HPDE6-E6E7 (cell line): ENCODE data around the gene FYN.

Source experiments
- DNase-seq: peaks from one replicate; pipeline ENCODE4 v3.0.0; 2011; ENCODE audit warnings: missing footprints; ENCODE audit errors: extremely low spot score

FYN gene

DNA sequence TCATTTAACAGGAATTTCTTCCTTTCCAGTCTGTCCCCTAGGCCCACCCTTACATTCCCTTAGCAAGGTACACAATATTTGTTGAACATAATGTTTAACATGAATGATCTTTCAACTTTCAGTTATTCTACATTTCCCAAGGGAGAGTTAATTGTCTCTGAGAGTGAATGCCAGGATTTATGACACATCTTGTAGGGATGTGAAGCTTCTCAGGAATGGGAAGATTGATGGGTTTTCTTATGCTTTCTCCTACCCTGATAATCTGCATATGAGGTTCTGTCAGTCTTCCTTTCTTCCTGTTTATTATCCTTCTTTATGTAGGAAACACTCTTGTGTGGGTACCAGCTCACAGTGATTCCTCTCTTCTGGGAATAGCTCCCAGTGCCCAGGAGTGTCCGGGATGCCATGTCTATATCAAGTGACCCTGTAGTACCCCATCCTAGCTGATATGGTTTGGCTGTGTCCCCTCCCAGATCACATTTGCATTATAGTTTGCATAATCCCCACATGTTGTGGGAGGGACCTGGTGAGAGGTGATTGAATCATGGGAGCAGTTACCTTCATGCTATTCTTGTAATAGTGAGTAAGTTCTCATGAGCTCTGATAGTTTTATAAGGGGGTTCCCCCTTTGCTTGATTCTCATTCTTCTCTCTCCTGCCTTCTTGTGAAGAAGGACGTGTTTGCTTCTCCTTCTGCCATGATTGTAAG, 7.1 kb upstream of the FYN start:
- DNase-seq = no peak

- DNase-seq = no peak
Measured at GRCh38 chr6:111875741-111876140, 2.5 kb upstream of the FYN start.

GRCh38 chr6:111874025-111874415, 768 bp upstream of the FYN start:
- no peak for DNase-seq

GRCh38 chr6:111872401-111873177, 663 bp downstream of the FYN start:
- DNase-seq = no peak

- no peak for DNase-seq
Measured at GRCh38 chr6:111871725-111872400, 1.4 kb downstream of the FYN start.

- no peak for DNase-seq
Measured at GRCh38 chr6:111871207-111871606, 2.0 kb downstream of the FYN start.

- DNase-seq = no peak
Measured at GRCh38 chr6:111870742-111871064, 2.5 kb downstream of the FYN start.

GRCh38 chr6:111870051-111870741, 3.1 kb downstream of the FYN start:
- DNase-seq = no peak

DNA sequence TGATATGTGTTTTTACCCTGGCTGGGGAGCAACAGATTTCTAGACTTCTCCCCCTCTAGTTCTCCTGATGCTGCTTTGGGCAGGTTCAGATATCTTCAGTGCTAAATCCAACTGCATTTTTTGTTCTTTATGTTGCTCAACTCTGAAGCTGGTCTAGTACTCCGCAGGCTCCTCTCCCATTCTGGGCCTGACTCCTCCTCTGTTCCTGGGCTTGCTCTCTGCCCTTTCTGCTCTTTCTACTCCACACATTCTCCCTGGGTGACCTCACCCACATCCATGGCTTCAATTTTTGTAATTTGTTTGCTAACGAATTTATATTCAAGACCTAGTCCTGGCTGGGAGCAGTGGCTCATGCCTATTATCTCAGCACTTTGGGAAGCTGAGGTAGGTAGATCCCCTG, 6.4 kb downstream of the FYN start:
- DNase-seq = no peak

GRCh38 chr6:111865909-111866546, 7.2 kb downstream of the FYN start:
- no peak for DNase-seq

DNA sequence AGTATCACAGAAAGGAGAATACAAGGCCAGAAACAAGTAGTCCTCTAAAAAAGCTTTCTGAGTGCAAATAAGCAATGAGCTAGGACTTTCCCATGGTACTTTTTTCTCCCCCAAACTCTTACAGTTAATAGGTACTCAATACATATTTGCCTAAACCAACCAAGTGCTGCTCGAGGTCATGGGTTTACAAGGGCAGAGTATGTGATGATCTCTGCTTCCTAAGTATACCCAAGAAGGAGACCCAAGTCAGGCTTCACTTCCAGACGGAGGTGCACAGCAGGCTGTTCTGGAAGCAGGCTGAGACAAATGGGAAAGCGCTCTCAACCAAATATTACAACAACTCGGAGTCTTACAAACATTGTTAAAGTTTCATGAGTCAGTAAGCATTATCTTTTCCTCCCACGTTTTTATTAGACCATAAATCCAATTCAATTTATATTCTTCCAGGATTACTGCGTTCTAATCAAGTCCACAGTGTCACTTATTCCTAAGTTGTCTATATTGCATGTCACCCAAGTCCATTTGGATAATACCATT, 8.1 kb downstream of the FYN start:
- no peak for DNase-seq

- no peak for DNase-seq
Measured at GRCh38 chr6:111864138-111865048, 8.9 kb downstream of the FYN start.

DNA sequence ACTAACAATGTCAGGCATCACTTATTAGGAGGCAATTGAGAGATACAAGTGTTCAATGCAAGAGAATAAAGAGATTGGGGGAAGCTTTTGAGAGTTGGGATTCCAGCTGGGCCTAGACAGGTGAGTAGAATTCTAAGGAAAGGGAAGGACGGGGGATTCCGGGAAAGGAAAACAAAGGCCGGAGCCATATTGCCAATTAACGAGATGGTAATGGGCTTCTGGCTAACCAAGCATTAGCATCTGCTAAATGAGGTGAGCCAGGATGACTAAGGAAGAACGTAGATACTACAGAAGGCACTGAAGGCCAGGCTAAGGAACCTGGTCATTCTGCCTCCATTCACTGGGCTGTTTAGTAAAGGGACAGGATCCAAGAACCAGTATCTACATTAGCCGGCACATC, 10.5 kb downstream of the FYN start:
- no peak for DNase-seq

DNA sequence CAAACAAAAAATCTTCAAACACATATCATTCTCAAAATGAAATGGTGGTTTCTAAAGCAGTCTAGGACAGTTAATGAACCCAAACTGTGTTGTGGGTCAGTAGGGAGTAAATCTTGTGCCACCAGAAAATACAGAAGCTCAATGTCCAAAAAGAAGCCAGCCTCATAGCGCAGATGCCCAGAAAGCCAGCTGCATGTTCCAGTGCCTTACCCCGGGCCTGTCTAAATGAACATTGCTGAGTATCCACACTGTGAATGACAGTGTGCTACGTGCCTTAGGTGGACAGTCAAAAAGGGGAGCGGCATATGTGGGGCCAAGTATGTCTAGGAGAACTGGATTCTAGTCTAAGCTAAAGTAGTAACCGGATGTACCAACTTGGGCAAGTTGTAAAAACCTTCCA, 10.9 kb downstream of the FYN start:
- DNase-seq = no peak

GRCh38 chr6:111861431-111861885, 11.8 kb downstream of the FYN start:
- no peak for DNase-seq

GRCh38 chr6:111858347-111858746, 14.9 kb downstream of the FYN start:
- DNase-seq = no peak

GRCh38 chr6:111857674-111858337, 15.4 kb downstream of the FYN start:
- DNase-seq = no peak

GRCh38 chr6:111855753-111856152, 17.5 kb downstream of the FYN start:
- DNase-seq = no peak

- DNase-seq = no peak
Measured at GRCh38 chr6:111854683-111855082, 18.6 kb downstream of the FYN start.

DNA sequence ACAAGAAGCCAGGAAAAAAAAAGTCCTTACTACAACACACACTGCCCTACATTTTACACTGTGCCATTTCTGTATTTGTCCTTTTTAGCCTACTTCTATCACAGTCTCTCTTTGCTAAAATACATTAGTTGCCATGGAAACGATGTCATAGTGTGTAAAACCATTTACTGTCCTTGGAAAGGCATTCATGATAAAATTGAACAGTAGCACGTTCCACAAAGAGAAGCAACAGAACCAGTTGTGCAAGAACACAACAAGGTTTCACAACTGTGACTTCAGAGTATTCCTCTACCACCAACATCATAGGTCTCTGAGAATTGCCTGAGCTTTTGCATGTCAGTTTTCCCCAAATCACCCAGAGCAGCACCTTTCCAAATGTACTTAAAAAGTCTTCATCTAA, 20.5 kb downstream of the FYN start:
- no peak for DNase-seq
